Lower leg skin (tissue), 4 donors: ENCODE results near the gene FNDC3B. TPM values are rescaled to one million over a fixed set of nuclear protein-coding genes. Genes with fewer than 3 reads are reported as not detected.

Experiments used
- DNase-seq, 2 donors: peaks; one replicate each; pipeline ENCODE4 v3.0.0-alpha.2; 2019; ENCODE audit warnings: low spot score in 2 of 2
- H3K4me3 ChIP-seq: fragments of 200-600 bp; sonication (generic); 2 replicates; pipeline ENCODE4 v1.5.1; 2017; ENCODE audit warnings: mild to moderate bottlenecking, low read depth; ENCODE audit not compliant: poor library complexity, severe bottlenecking
- CTCF ChIP-seq, 3 donors: fragments of 450-650 bp; IDR thresholded peaks; one replicate each; pipeline ENCODE4 v1.5.1; 2016; ENCODE audit warnings: antibody characterized with exemption in 3 of 3, mild to moderate bottlenecking in 3 of 3, moderate library complexity in 2 of 3
- POLR2A ChIP-seq, 2 donors: fragments of 450-650 bp; IDR thresholded peaks; one replicate each; pipeline ENCODE4 v1.6.1; 2016 to 2017; ENCODE audit warnings: antibody characterized with exemption in 2 of 2, mild to moderate bottlenecking in 1 of 2, moderate library complexity in 1 of 2
- WGBS, 2 donors: methylation state at CpG; one replicate each; pipeline ENCODE4 v1.1.5; 2018; 5-methylcytosine and 5-hydroxymethylcytosine counted together
- intact Hi-C: fragments of 100-400 bp; cut with DNase I; formaldehyde crosslinking; loops from one replicate; pipeline ENCODE4 v1.15.0; 2023; ENCODE audit warnings: low total_unique reads
- total RNA-seq, 4 donors: library from RNA; depleted of rRNA; stranded (reverse); fragments of >200 nt; gene quantifications; one replicate each; pipeline ENCODE4 v1.1.0, GENCODE V29; 2016

The FNDC3B gene
- total RNA-seq, 4 donors from 2014 or later, result 22.9 to 39.3 (median 23.2) TPM

GRCh38 chr3:172029425-172030098 lies 9.8 kb upstream of the FNDC3B start:
- WGBS, 2 donors, result 88 to 90% methylated on average over 3 of the region's 3 CpGs
- intact Hi-C loops, result no loop called here
- TF ChIP-seq POLR2A (IDR thresholded peaks at IDR 0.05) (no peak), CTCF (IDR thresholded peaks at IDR 0.05) (no peak)
- no peak overlapping the region for H3K4me3 ChIP-seq
- DNase-seq, result no peak

- H3K4me3 ChIP-seq, result no peak overlapping the region
- no peak for DNase-seq
- 76 to 83% methylated on average over 2 of the region's 2 CpGs for WGBS, 2 donors
- intact Hi-C loops, result no loop called here
- TF ChIP-seq POLR2A (IDR thresholded peaks at IDR 0.05) (no peak), CTCF (IDR thresholded peaks at IDR 0.05) (no peak)
Measured at GRCh38 chr3:172030181-172030580, 9.2 kb upstream of the FNDC3B start.

GRCh38 chr3:172031996-172032395 lies 7.4 kb upstream of the FNDC3B start:
- H3K4me3 ChIP-seq, result no peak overlapping the region
- intact Hi-C loops, result no loop called here
- no peak for TF ChIP-seq CTCF (IDR thresholded peaks at IDR 0.05)
- TF ChIP-seq POLR2A (IDR thresholded peaks at IDR 0.05), result no peak
- DNase-seq, result no peak
- WGBS, 2 donors, result 87 to 93% methylated on average over 3 of the region's 3 CpGs

- DNase-seq, result no peak
- 81 to 85% methylated on average over 2 of the region's 2 CpGs for WGBS, 2 donors
- TF ChIP-seq POLR2A (IDR thresholded peaks at IDR 0.05) (no peak), CTCF (IDR thresholded peaks at IDR 0.05) (no peak)
- intact Hi-C loops, result no loop called here
- no peak overlapping the region for H3K4me3 ChIP-seq
Measured at GRCh38 chr3:172033396-172033795, 6.0 kb upstream of the FNDC3B start.

GRCh38 chr3:172034786-172035685 lies 4.3 kb upstream of the FNDC3B start:
- intact Hi-C loops, result no loop called here
- 82 to 87% methylated on average over 9 of the region's 9 CpGs for WGBS, 2 donors
- H3K4me3 ChIP-seq, result no peak overlapping the region
- TF ChIP-seq POLR2A (IDR thresholded peaks at IDR 0.05) (no peak), CTCF (IDR thresholded peaks at IDR 0.05) (peak in 1 of 3 donors; percentile 8)
- no peak for DNase-seq
